Spleen (tissue), 7 donors: ENCODE measurements around the gene TBC1D22A.

Experiments
- CTCF ChIP-seq, 11 experiments: fragments of 200-600 bp in 7 of 11; fragments of 450-650 bp in 4 of 11; sonication (generic) in 4 of 11; IDR thresholded peaks in 8 of 11; conservative IDR thresholded peaks in 3 of 11; 1 replicate in 7 of 11; 2 replicates in 4 of 11; pipeline versions ENCODE4 v1.4.0 to v1.8.0; 2016 to 2021; ENCODE audit warnings: antibody characterized with exemption in 11 of 11, inconsistent platforms in 4 of 11, mild to moderate bottlenecking in 1 of 11
- POLR2A ChIP-seq, 3 donors: fragments of 450-650 bp; IDR thresholded peaks; one replicate each; pipeline ENCODE4 v1.5.1; 2017; ENCODE audit warnings: antibody characterized with exemption in 3 of 3, mild to moderate bottlenecking in 1 of 3
- POLR2AphosphoS5 ChIP-seq, 3 donors: sonication (generic); formaldehyde crosslinking; IDR thresholded peaks; one replicate each; pipeline ENCODE4 v1.5.1; 2017; ENCODE audit warnings: antibody characterized with exemption in 3 of 3
- donor health status: DM: no; HTN: no; CAD: no; lungs with moderate emphysema.
- donor health status: DM: no; HTN: no; CAD: no.
- donor health status: DM: no; HTN: no; CAD: no.

- TF ChIP-seq CTCF (IDR thresholded peaks at IDR 0.05 in 8 of 11, conservative IDR thresholded peaks at IDR 0.05 in 3 of 11) (no peak), POLR2A (IDR thresholded peaks at IDR 0.05) (no peak), POLR2AphosphoS5 (IDR thresholded peaks at IDR 0.05) (no peak)
Observed at GRCh38 chr22:46951350-46951749, 188.9 kb downstream of the TBC1D22A start.
